ENCODE data around the gene TRPM2. TPM values are rescaled to one million over a fixed set of nuclear protein-coding genes. Genes with fewer than 3 reads are reported as not detected.

Gene TRPM2
- total RNA-seq, 1 donor, result not detected

DNA sequence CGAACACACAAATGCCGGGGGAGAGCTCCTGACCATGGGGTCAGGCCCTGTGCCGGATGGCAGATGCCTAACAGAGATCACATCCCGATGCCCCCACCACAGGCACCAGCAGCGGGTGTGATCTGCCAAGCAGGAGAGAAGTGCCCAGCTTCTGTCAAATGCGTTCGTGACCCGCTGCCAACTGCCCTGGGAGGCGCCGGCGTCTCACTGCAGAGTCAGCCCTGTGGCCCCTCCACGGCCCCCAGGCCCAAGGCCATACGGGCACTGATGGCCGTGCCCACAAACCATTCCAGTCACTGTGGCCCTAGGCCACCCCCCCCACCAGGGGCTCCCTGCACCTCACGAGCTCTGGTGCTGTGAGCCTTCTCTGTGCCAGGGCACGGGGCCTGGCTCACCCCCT lies 22.2 kb upstream of the TRPM2 start:
- no peak overlapping the region for H3K4me3 ChIP-seq (ENCODE audit: low read depth, low read length)
- TF ChIP-seq, protein P1, sequence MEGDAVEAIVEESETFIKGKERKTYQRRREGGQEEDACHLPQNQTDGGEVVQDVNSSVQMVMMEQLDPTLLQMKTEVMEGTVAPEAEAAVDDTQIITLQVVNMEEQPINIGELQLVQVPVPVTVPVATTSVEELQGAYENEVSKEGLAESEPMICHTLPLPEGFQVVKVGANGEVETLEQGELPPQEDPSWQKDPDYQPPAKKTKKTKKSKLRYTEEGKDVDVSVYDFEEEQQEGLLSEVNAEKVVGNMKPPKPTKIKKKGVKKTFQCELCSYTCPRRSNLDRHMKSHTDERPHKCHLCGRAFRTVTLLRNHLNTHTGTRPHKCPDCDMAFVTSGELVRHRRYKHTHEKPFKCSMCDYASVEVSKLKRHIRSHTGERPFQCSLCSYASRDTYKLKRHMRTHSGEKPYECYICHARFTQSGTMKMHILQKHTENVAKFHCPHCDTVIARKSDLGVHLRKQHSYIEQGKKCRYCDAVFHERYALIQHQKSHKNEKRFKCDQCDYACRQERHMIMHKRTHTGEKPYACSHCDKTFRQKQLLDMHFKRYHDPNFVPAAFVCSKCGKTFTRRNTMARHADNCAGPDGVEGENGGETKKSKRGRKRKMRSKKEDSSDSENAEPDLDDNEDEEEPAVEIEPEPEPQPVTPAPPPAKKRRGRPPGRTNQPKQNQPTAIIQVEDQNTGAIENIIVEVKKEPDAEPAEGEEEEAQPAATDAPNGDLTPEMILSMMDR (IDR thresholded peaks at IDR 0.05; ENCODE audit: insufficient read depth, low read length), result no peak
- no peak for DNase-seq (ENCODE audit: low read depth)

DNA sequence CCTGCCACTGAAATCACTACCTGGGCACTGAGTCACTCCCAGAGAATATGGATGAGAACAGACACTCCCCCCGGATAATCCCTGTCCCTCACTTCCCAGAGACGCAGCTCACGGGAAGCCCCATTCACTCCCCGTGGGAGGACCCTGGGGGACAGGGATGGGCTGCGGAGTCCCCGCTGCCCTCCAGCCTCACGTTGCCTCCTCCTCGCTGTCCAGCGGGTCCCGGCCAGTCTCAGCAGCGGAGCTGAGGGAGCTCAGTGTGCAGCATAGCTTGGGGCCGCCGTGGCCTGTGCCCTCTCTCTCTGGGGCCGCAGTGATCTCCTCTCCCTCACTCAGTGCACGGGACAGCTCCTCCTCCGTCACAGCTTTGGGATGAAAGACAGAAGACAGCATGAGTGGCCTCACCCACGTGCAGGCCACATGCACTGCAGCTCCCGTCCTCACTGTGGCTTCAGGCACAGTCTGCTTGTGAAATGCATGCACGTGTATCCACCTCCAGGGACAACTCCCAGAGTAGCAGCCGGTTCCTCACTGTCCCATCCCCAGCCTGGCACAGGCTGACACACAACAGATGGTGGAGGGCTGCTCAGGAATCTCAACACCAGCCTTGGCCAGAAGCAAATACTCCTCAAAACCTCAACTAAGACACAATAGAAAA lies 21.6 kb upstream of the TRPM2 start:
- TF ChIP-seq, protein P1 (IDR thresholded peaks at IDR 0.05; ENCODE audit: insufficient read depth, low read length), result no peak
- H3K4me3 ChIP-seq (ENCODE audit: low read depth, low read length), result no peak overlapping the region
- DNase-seq (ENCODE audit: low read depth), result no peak

- no peak overlapping the region for H3K4me3 ChIP-seq (ENCODE audit: low read depth, low read length)
- DNase-seq (ENCODE audit: low read depth), result no peak
- TF ChIP-seq, protein P1 (IDR thresholded peaks at IDR 0.05; ENCODE audit: insufficient read depth, low read length), result no peak
Measured at GRCh38 chr21:44332383-44332782, 21.0 kb upstream of the TRPM2 start.

DNA sequence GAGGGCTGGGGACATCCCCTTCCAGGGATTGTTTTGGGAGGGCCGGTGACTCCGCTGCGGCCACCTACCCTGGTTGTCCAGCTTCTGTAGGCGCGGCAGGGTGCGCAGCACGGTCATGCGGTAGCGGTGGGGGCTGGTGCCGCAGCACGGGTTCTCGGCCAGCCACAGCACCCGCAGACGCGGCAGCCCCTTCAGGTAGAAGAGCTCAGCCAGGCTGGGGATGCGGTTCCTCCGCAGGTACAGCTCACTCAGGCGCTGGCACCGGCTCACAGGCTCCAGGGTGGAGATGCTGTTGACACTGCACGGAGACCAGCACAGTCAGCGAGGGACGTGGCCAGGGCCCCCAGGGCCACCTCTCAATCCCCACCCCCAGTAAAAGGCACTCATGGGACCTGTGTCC lies 20.5 kb upstream of the TRPM2 start:
- TF ChIP-seq, protein P1 (IDR thresholded peaks at IDR 0.05; ENCODE audit: insufficient read depth, low read length), result no peak
- DNase-seq (ENCODE audit: low read depth), result no peak
- no peak overlapping the region for H3K4me3 ChIP-seq (ENCODE audit: low read depth, low read length)

DNA sequence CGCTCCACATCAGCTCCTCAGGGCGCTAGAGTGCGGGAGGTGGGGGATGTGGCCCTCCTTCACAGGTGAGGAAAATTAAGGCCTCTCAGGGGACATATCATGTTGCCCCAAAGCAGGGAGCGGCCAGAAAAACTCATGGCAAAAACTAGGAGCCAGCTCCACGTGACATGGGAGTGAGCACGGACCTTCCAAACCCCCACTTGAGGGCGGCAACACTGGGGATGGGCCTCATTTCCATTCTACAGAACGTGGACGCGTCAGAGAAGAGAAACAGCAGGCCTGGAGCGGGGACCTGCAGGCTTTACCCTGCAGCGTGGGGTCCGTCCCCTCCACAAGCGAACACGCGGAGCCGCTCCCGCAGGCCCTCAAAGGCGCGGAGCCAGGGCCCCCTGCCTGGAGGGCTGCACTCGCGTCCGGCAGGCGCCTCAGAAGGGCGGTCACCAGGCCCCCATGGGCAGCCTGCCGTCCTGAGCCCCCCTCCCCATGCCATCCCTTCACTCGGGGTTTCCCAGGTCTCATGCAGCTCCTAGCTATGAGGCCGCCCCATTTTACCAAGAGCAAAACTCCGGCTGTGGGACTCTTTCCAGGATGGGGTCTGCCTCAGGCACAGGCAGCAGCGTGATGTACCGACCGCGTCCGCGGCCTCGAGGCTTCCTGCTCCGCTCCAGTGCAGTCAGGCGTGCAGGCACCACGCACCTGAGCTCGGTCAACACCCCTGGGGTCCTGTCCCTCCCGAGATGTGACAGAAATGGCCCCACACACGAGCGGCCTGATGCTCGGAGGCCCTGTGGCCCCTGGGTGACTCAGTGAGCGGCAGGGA lies 19.7 kb upstream of the TRPM2 start:
- DNase-seq (ENCODE audit: low read depth), result no peak
- TF ChIP-seq, protein P1 (IDR thresholded peaks at IDR 0.05; ENCODE audit: insufficient read depth, low read length), result no peak
- H3K4me3 ChIP-seq (ENCODE audit: low read depth, low read length), result no peak overlapping the region

- DNase-seq (ENCODE audit: low read depth), result no peak
- TF ChIP-seq, protein P1 (IDR thresholded peaks at IDR 0.05; ENCODE audit: insufficient read depth, low read length), result no peak
- H3K4me3 ChIP-seq (ENCODE audit: low read depth, low read length), result no peak overlapping the region
Measured at GRCh38 chr21:44334329-44335030, 18.9 kb upstream of the TRPM2 start.
